A549 (cell line): Measurements from ENCODE around the gene SNX25.

Experiments
- CTCF ChIP-seq: fragments of >200 bp; sonication (Bioruptor Twin); formaldehyde crosslinking; IDR thresholded peaks from 3 replicates; pipeline ENCODE4 v1.5.1; 2016
- HES2 ChIP-seq: fragments of >200 bp; sonication (Bioruptor Twin); formaldehyde crosslinking; IDR thresholded peaks from 2 replicates; pipeline ENCODE4 v1.6.1; 2016
- KDM5A ChIP-seq: fragments of 200-600 bp; sonication (generic); IDR thresholded peaks from 2 replicates; pipeline ENCODE4 v1.6.1; 2016; ENCODE audit warnings: antibody characterized with exemption, mild to moderate bottlenecking
- MYC ChIP-seq: IDR thresholded peaks from 2 replicates; pipeline ENCODE4 v1.6.1; 2012; ENCODE audit warnings: mild to moderate bottlenecking, inconsistent platforms, low read length, improper control_type of control experiment, borderline replicate concordance
- PHF8 ChIP-seq: fragments of 200-600 bp; sonication (generic); IDR thresholded peaks from 2 replicates; pipeline ENCODE4 v1.6.1; 2016; ENCODE audit warnings: low read depth, mild to moderate bottlenecking, antibody characterized with exemption, moderate library complexity, borderline replicate concordance
- REST ChIP-seq: fragments of 200-600 bp; sonication (generic); IDR thresholded peaks from 2 replicates; pipeline ENCODE4 v1.6.1; 2016; ENCODE audit warnings: antibody characterized with exemption, mild to moderate bottlenecking, moderate library complexity
- USF2 ChIP-seq: fragments of 450-650 bp; IDR thresholded peaks from 2 replicates; pipeline ENCODE4 v1.6.1; 2014; ENCODE audit warnings: antibody characterized with exemption
- ZC3H11A ChIP-seq: fragments of 450-650 bp; IDR thresholded peaks from 2 replicates; pipeline ENCODE4 v1.6.1; 2014; ENCODE audit warnings: antibody characterized with exemption, mild to moderate bottlenecking

GRCh38 chr4:185395956-185396723 is 186.7 kb downstream of the SNX25 start:
- no peak for TF ChIP-seq CTCF
- no peak for TF ChIP-seq ZC3H11A
- TF ChIP-seq KDM5A, result no peak
- peak; percentile 31; the same call in 1 of the 2 replicates for TF ChIP-seq USF2
- TF ChIP-seq MYC, result peak; percentile 36; the same call in 1 of the 2 replicates
- TF ChIP-seq REST, result peak; percentile 80
- TF ChIP-seq HES2, result no peak
- TF ChIP-seq PHF8, result peak; percentile 84; the same call in 1 of the 2 replicates
